Liver (tissue), 9 donors: Measurements from ENCODE around the gene SLC12A5. TPM values are rescaled to one million over a fixed set of nuclear protein-coding genes. Genes with fewer than 3 reads are reported as not detected.
"Not testable (repeated sequence)": the region's sequence is repeated elsewhere in the genome, so short reads cannot be mapped to it uniquely, and the experiment has no call there.

ENCODE experiments used
- DNase-seq: peaks from one replicate; pipeline ENCODE4 v3.0.0-alpha.2; 2017; ENCODE audit warnings: low spot score
- H3K27ac ChIP-seq, 2 donors: one replicate each; pipeline ENCODE4 v1.7.0; 2013; ENCODE audit warnings: inconsistent platforms in 2 of 2, low read length in 2 of 2, control low read depth in 1 of 2, low read depth in 1 of 2, mild to moderate bottlenecking in 1 of 2
- H3K27me3 ChIP-seq, 4 donors: one replicate each; pipeline versions ENCODE4 v1.6.1 to v1.7.0; 2013; ENCODE audit warnings: low read length in 3 of 4, inconsistent platforms in 1 of 4, mild to moderate bottlenecking in 1 of 4, moderate library complexity in 1 of 4; ENCODE audit not compliant: control insufficient read depth in 4 of 4, insufficient read depth in 4 of 4
- H3K36me3 ChIP-seq, 4 donors: one replicate each; pipeline versions ENCODE4 v1.6.1 to v1.7.0; 2013; ENCODE audit warnings: low read length in 3 of 4, mild to moderate bottlenecking in 3 of 4, low read depth in 1 of 4, moderate library complexity in 1 of 4; ENCODE audit not compliant: control insufficient read depth in 4 of 4, insufficient read depth in 3 of 4
- H3K4me1 ChIP-seq, 4 donors: one replicate each; pipeline versions ENCODE4 v1.6.1 to v1.7.0; 2013; ENCODE audit warnings: low read length in 3 of 4, mild to moderate bottlenecking in 3 of 4, moderate library complexity in 1 of 4; ENCODE audit not compliant: control insufficient read depth in 4 of 4, insufficient read depth in 4 of 4
- H3K4me3 ChIP-seq, 3 donors: one replicate each; pipeline versions ENCODE4 v1.6.1 to v1.7.0; 2013; ENCODE audit warnings: low read length in 3 of 3, control low read depth in 1 of 3, low read depth in 1 of 3, mild to moderate bottlenecking in 1 of 3
- H3K9ac ChIP-seq, 2 donors: one replicate each; pipeline ENCODE4 v1.7.0; 2013; ENCODE audit warnings: low read length in 2 of 2, mild to moderate bottlenecking in 2 of 2, moderate library complexity in 2 of 2, control low read depth in 1 of 2, low read depth in 1 of 2
- H3K9me3 ChIP-seq, 4 donors: one replicate each; pipeline versions ENCODE4 v1.6.1 to v1.7.0; 2013; ENCODE audit warnings: low read length in 3 of 4; ENCODE audit not compliant: control insufficient read depth in 4 of 4
- EGR1 ChIP-seq, 2 donors: IDR thresholded peaks; 2 replicates each; pipeline ENCODE4 v1.6.1; 2016 to 2018; ENCODE audit warnings: antibody characterized with exemption in 2 of 2, low read depth in 2 of 2
- FOXA1 ChIP-seq: IDR thresholded peaks from 2 replicates; pipeline ENCODE4 v1.6.1; 2016; ENCODE audit warnings: antibody characterized with exemption
- FOXA2 ChIP-seq: IDR thresholded peaks from 2 replicates; pipeline ENCODE4 v1.6.1; 2016; ENCODE audit warnings: antibody characterized with exemption
- GABPA ChIP-seq, 2 donors: IDR thresholded peaks in 1 of 2; conservative IDR thresholded peaks in 1 of 2; 2 replicates each; pipeline ENCODE4 v1.6.1; 2016; ENCODE audit warnings: antibody characterized with exemption in 2 of 2, mild to moderate bottlenecking in 1 of 2, moderate library complexity in 1 of 2
- HNF4A ChIP-seq, 2 donors: conservative IDR thresholded peaks; 2 replicates each; pipeline ENCODE4 v1.6.1; 2016; ENCODE audit warnings: antibody characterized with exemption in 2 of 2, mild to moderate bottlenecking in 2 of 2
- HNF4G ChIP-seq: IDR thresholded peaks from 2 replicates; pipeline ENCODE4 v1.6.1; 2016; ENCODE audit warnings: antibody characterized with exemption
- JUND ChIP-seq, 2 donors: IDR thresholded peaks; 2 replicates each; pipeline ENCODE4 v1.6.1; 2016; ENCODE audit warnings: antibody characterized with exemption in 2 of 2
- NR2F2 ChIP-seq: IDR thresholded peaks from 2 replicates; pipeline ENCODE4 v1.6.1; 2016; ENCODE audit warnings: antibody characterized with exemption
- RAD21 ChIP-seq, 2 donors: IDR thresholded peaks; 2 replicates each; pipeline ENCODE4 v1.6.1; 2016; ENCODE audit warnings: antibody characterized with exemption in 2 of 2, mild to moderate bottlenecking in 2 of 2
- RXRA ChIP-seq, 2 donors: IDR thresholded peaks; 2 replicates each; pipeline ENCODE4 v1.6.1; 2017 to 2018; ENCODE audit warnings: antibody characterized with exemption in 2 of 2, mild to moderate bottlenecking in 1 of 2
- SP1 ChIP-seq: IDR thresholded peaks from 2 replicates; pipeline ENCODE4 v1.6.1; 2018; ENCODE audit warnings: antibody characterized with exemption, mild to moderate bottlenecking
- TAF1 ChIP-seq: conservative IDR thresholded peaks from 2 replicates; pipeline ENCODE4 v1.6.1; 2016; ENCODE audit warnings: antibody characterized with exemption, mild to moderate bottlenecking
- WGBS: extraction: QIAGEN DNeasy Blood & Tissue Kit; methylation state at CpG from one replicate; pipeline ENCODE4 v1.1.7; 2013; 5-methylcytosine and 5-hydroxymethylcytosine counted together
- polyA plus RNA-seq, 2 donors: library from polyadenylated mRNA; stranded (reverse) in 1 of 2; unstranded in 1 of 2; fragments of 200-250 nt in 1 of 2; fragments of >200 nt in 1 of 2; fragmentation: Nextera tagmentation in 1 of 2; extraction: Ambion mirVana in 1 of 2; gene quantifications; one replicate each; pipeline versions ENCODE4 v1.2.1 to v1.2.3, GENCODE V29; 2013 to 2015
- total RNA-seq, 2 donors: library from RNA; depleted of rRNA; stranded (reverse); fragments of >200 nt; gene quantifications; one replicate each; pipeline ENCODE4 v1.2.3, GENCODE V29; 2014
- TF ChIP-seq, protein P1 (sequence below): fragments of 150-350 bp; IDR thresholded peaks from 2 replicates; pipeline ENCODE4 v1.5.1; 2017; ENCODE audit warnings: improper control_type of control experiment, low read depth, low read length; ENCODE audit not compliant: missing input control
- TF ChIP-seq, protein P2 (sequence below): IDR thresholded peaks from 2 replicates; pipeline ENCODE4 v1.6.1; 2016; ENCODE audit warnings: antibody characterized with exemption
- TF ChIP-seq, protein P3 (sequence below): IDR thresholded peaks from 2 replicates; pipeline ENCODE4 v1.6.1; 2016; ENCODE audit warnings: antibody characterized with exemption
- TF ChIP-seq, protein P4 (sequence below): IDR thresholded peaks from 2 replicates; pipeline ENCODE4 v1.6.1; 2016; ENCODE audit warnings: antibody characterized with exemption, mild to moderate bottlenecking
- donor health status: healthy.
- donor health status: healthy.
- donor health status: healthy.
- donor health status: healthy.
- donor health status: healthy.

SLC12A5 gene
- total and polyA plus RNA-seq, 4 donors: 0.33 to 1.5 TPM; not detected in 2

DNA sequence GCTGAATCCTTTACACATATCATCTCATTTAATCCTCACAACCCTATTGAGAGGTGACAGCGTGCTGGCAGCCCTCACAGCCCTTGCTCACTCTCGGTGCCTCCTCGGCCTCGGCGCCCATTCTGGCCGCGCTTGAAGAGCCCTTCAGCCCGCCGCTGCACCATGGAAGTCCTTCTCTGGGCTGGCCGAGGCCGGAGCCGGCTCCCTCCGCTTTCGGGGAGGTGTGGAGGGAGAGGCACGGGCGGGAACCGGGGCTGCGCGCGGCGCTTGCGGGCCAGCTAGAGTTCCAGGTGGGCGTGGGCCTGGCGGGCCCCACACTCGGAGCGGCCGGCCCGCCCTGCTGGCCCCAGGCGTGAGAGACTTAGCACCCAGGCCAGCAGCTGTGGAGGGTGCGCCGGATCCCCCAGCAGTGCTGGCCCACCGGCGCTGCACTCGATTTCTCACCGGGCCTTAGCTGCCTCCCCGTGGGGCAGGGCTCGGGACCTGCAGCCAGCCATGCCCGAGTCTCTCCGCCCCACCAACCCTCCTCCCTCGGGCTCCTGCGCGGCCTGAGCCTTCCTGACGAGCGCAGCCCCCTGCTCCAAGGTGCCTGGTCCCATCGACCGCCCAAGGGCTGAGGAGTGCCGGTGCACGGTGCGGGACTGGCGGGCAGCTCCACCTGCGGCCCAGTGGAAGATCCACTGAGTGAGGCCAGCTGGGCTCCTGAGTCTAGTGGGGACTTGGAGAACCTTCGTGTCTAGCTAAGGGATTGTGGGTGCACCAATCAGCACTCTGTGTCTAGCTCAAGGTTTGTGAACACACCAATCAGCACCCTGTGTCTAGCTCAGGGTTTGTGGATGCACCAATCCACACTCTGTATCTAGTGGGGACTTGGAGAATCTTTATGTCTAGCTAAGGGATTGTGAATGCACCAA lies 62.9 kb downstream of the SLC12A5 start:
- H3K4me1 ChIP-seq: peaks cover 6 to 21% (median 21%) of the 10 kb centered on the region in 4 donors
- not testable (repeated sequence) for H3K27ac ChIP-seq, H3K9ac ChIP-seq, H3K36me3 ChIP-seq, H3K4me3 ChIP-seq, H3K27me3 ChIP-seq, DNase-seq, H3K9me3 ChIP-seq
- 95% methylated on average over 52 of the region's 52 CpGs for whole genome bisulfite sequencing

DNA sequence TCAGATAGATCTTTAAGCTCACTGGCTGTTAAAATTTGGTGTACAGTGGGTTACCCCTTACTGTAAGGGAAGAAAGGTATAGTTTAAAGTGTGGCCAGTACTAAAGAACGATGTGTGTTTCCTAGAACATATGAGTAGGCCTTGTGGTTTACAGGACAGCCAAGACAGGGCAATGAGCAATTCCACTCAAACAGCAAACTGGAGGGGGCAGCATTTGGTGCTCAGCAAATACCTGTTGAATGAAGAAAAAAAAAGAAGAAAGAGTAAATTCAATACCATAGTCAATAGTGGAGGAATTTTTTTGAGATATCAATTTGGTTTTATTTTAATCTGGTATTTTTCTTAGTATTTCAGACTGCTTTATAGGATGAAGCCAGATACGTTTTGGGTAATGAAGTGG lies 64.5 kb downstream of the SLC12A5 start:
- 74% methylated on average over 2 of the region's 2 CpGs for WGBS
- peaks cover 0 to 8% (median 6%) of the 10 kb centered on the region in 4 donors for H3K4me1 ChIP-seq
- no peak for DNase-seq
- H3K27ac ChIP-seq: no peak overlapping the region
- no peak overlapping the region for H3K9ac ChIP-seq
- H3K27me3 ChIP-seq: peaks cover 0 to 1% (median 0%) of the 10 kb centered on the region in 4 donors
- no peak for TF ChIP-seq TAF1
- no peak for TF ChIP-seq EGR1 (IDR thresholded peaks at IDR 0.05; ENCODE audit: low read depth in 2 of 2)
- TF ChIP-seq, protein P1, sequence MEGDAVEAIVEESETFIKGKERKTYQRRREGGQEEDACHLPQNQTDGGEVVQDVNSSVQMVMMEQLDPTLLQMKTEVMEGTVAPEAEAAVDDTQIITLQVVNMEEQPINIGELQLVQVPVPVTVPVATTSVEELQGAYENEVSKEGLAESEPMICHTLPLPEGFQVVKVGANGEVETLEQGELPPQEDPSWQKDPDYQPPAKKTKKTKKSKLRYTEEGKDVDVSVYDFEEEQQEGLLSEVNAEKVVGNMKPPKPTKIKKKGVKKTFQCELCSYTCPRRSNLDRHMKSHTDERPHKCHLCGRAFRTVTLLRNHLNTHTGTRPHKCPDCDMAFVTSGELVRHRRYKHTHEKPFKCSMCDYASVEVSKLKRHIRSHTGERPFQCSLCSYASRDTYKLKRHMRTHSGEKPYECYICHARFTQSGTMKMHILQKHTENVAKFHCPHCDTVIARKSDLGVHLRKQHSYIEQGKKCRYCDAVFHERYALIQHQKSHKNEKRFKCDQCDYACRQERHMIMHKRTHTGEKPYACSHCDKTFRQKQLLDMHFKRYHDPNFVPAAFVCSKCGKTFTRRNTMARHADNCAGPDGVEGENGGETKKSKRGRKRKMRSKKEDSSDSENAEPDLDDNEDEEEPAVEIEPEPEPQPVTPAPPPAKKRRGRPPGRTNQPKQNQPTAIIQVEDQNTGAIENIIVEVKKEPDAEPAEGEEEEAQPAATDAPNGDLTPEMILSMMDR: no peak
- TF ChIP-seq GABPA (IDR thresholded peaks at IDR 0.05 in 1 of 2, conservative IDR thresholded peaks at IDR 0.05 in 1 of 2): no peak
- TF ChIP-seq SP1: no peak
- no peak for TF ChIP-seq JUND (IDR thresholded peaks at IDR 0.05)
- TF ChIP-seq, protein P2, sequence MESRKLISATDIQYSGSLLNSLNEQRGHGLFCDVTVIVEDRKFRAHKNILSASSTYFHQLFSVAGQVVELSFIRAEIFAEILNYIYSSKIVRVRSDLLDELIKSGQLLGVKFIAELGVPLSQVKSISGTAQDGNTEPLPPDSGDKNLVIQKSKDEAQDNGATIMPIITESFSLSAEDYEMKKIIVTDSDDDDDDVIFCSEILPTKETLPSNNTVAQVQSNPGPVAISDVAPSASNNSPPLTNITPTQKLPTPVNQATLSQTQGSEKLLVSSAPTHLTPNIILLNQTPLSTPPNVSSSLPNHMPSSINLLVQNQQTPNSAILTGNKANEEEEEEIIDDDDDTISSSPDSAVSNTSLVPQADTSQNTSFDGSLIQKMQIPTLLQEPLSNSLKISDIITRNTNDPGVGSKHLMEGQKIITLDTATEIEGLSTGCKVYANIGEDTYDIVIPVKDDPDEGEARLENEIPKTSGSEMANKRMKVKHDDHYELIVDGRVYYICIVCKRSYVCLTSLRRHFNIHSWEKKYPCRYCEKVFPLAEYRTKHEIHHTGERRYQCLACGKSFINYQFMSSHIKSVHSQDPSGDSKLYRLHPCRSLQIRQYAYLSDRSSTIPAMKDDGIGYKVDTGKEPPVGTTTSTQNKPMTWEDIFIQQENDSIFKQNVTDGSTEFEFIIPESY: no peak
- TF ChIP-seq, protein P3, sequence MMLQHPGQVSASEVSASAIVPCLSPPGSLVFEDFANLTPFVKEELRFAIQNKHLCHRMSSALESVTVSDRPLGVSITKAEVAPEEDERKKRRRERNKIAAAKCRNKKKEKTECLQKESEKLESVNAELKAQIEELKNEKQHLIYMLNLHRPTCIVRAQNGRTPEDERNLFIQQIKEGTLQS: no peak
- no peak for TF ChIP-seq RXRA (IDR thresholded peaks at IDR 0.05)
- no peak for TF ChIP-seq FOXA1
- no peak for TF ChIP-seq NR2F2
- TF ChIP-seq HNF4G: no peak
- TF ChIP-seq FOXA2: no peak
- TF ChIP-seq, protein P4, sequence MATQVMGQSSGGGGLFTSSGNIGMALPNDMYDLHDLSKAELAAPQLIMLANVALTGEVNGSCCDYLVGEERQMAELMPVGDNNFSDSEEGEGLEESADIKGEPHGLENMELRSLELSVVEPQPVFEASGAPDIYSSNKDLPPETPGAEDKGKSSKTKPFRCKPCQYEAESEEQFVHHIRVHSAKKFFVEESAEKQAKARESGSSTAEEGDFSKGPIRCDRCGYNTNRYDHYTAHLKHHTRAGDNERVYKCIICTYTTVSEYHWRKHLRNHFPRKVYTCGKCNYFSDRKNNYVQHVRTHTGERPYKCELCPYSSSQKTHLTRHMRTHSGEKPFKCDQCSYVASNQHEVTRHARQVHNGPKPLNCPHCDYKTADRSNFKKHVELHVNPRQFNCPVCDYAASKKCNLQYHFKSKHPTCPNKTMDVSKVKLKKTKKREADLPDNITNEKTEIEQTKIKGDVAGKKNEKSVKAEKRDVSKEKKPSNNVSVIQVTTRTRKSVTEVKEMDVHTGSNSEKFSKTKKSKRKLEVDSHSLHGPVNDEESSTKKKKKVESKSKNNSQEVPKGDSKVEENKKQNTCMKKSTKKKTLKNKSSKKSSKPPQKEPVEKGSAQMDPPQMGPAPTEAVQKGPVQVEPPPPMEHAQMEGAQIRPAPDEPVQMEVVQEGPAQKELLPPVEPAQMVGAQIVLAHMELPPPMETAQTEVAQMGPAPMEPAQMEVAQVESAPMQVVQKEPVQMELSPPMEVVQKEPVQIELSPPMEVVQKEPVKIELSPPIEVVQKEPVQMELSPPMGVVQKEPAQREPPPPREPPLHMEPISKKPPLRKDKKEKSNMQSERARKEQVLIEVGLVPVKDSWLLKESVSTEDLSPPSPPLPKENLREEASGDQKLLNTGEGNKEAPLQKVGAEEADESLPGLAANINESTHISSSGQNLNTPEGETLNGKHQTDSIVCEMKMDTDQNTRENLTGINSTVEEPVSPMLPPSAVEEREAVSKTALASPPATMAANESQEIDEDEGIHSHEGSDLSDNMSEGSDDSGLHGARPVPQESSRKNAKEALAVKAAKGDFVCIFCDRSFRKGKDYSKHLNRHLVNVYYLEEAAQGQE: no peak
- no peak for TF ChIP-seq HNF4A (conservative IDR thresholded peaks at IDR 0.05)
- no peak for TF ChIP-seq RAD21 (IDR thresholded peaks at IDR 0.05)
- H3K4me3 ChIP-seq: no peak overlapping the region
- H3K9me3 ChIP-seq: no peaks in the 10 kb centered on the region
- H3K36me3 ChIP-seq: no peaks in the 10 kb centered on the region
